GM12864 (cell line): ENCODE results near the gene CCL5.

ENCODE experiments used
- DNase-seq: peaks from one replicate; pipeline ENCODE4 v3.0.0-alpha.2; 2011; ENCODE audit warnings: low read depth
- H3K4me3 ChIP-seq: 2 replicates; pipeline ENCODE4 v1.5.1; 2011; ENCODE audit warnings: mild to moderate bottlenecking, low read depth, low read length, control low read depth
- CTCF ChIP-seq: IDR thresholded peaks from 2 replicates; pipeline ENCODE4 v1.5.1; 2011; ENCODE audit warnings: low read depth, mild to moderate bottlenecking, moderate library complexity, low read length, control low read depth, inconsistent platforms; ENCODE audit errors: missing control alignments

The CCL5 gene

GRCh38 chr17:35906926-35907637 lies 26.9 kb upstream of the CCL5 start:
- H3K4me3 ChIP-seq, result no peak overlapping the region
- no peak for DNase-seq
- TF ChIP-seq CTCF, result no peak

GRCh38 chr17:35906191-35906925 lies 26.2 kb upstream of the CCL5 start:
- no peak for DNase-seq
- TF ChIP-seq CTCF, result no peak
- no peak overlapping the region for H3K4me3 ChIP-seq

- TF ChIP-seq CTCF, result no peak
- no peak for DNase-seq
- H3K4me3 ChIP-seq, result no peak overlapping the region
These were observed 23.3 kb upstream of the CCL5 start for GRCh38 chr17:35903451-35903850.

GRCh38 chr17:35901631-35902175 lies 21.5 kb upstream of the CCL5 start:
- H3K4me3 ChIP-seq, result no peak overlapping the region
- no peak for TF ChIP-seq CTCF
- DNase-seq, result no peak

- DNase-seq, result no peak
- no peak overlapping the region for H3K4me3 ChIP-seq
- TF ChIP-seq CTCF, result no peak
These were observed 20.7 kb upstream of the CCL5 start for GRCh38 chr17:35900708-35901480.

- no peak overlapping the region for H3K4me3 ChIP-seq
- TF ChIP-seq CTCF, result no peak
- DNase-seq, result no peak
These were observed 20.1 kb upstream of the CCL5 start for GRCh38 chr17:35900280-35900679.
